Measurements from ENCODE around the gene CCNI.

CCNI gene

GRCh38 chr4:77015390-77015789 lies 60.4 kb downstream of the CCNI start:
- Histone ChIP-seq H3K36me3 (ENCODE audit: control insufficient read depth in 1 of 2, insufficient read depth in 2 of 2, low read length in 2 of 2) (peaks cover 26 to 30% of the 10 kb centered on the region in 2 donors), H3K9me3 (ENCODE audit: control insufficient read depth in 1 of 2, low read length in 2 of 2) (no peaks in the 10 kb centered on the region), H3K27ac (ENCODE audit: low read length) (no peak overlapping the region), H3K4me1 (ENCODE audit: control insufficient read depth in 1 of 2, insufficient read depth in 2 of 2, low read length in 2 of 2) (no peaks in the 10 kb centered on the region), H3K4me3 (ENCODE audit: low read depth in 1 of 2, low read length in 2 of 2) (no peak overlapping the region), H3K27me3 (ENCODE audit: low read depth, low read length) (no peaks in the 10 kb centered on the region)

GRCh38 chr4:77014256-77014655 lies 61.5 kb downstream of the CCNI start:
- peaks cover 16 to 25% of the 10 kb centered on the region in 2 donors for H3K36me3 ChIP-seq (ENCODE audit: control insufficient read depth in 1 of 2, insufficient read depth in 2 of 2, low read length in 2 of 2)
- no peaks in the 10 kb centered on the region for H3K4me1 ChIP-seq (ENCODE audit: control insufficient read depth in 1 of 2, insufficient read depth in 2 of 2, low read length in 2 of 2)
- H3K4me3 ChIP-seq (ENCODE audit: low read depth in 1 of 2, low read length in 2 of 2) = no peak overlapping the region
- H3K9me3 ChIP-seq (ENCODE audit: control insufficient read depth in 1 of 2, low read length in 2 of 2) = no peaks in the 10 kb centered on the region
- H3K27ac ChIP-seq (ENCODE audit: low read length) = no peak overlapping the region
- H3K27me3 ChIP-seq (ENCODE audit: low read depth, low read length) = no peaks in the 10 kb centered on the region

GRCh38 chr4:77012726-77013125 lies 63.1 kb downstream of the CCNI start:
- H3K4me3 ChIP-seq (ENCODE audit: low read depth in 1 of 2, low read length in 2 of 2) = no peak overlapping the region
- H3K36me3 ChIP-seq (ENCODE audit: control insufficient read depth in 1 of 2, insufficient read depth in 2 of 2, low read length in 2 of 2) = peaks cover 11 to 21% of the 10 kb centered on the region in 2 donors
- no peaks in the 10 kb centered on the region for H3K9me3 ChIP-seq (ENCODE audit: control insufficient read depth in 1 of 2, low read length in 2 of 2)
- H3K27ac ChIP-seq (ENCODE audit: low read length) = peak overlapping the region; percentile 57
- peaks cover 0 to 2% of the 10 kb centered on the region in 2 donors for H3K4me1 ChIP-seq (ENCODE audit: control insufficient read depth in 1 of 2, insufficient read depth in 2 of 2, low read length in 2 of 2)
- H3K27me3 ChIP-seq (ENCODE audit: low read depth, low read length) = no peaks in the 10 kb centered on the region

- H3K4me3 ChIP-seq (ENCODE audit: low read depth in 1 of 2, low read length in 2 of 2) = no peak overlapping the region
- H3K27ac ChIP-seq (ENCODE audit: low read length) = no peak overlapping the region
- no peaks in the 10 kb centered on the region for H3K27me3 ChIP-seq (ENCODE audit: low read depth, low read length)
- H3K36me3 ChIP-seq (ENCODE audit: control insufficient read depth in 1 of 2, insufficient read depth in 2 of 2, low read length in 2 of 2) = peaks cover 11 to 17% of the 10 kb centered on the region in 2 donors
- H3K9me3 ChIP-seq (ENCODE audit: control insufficient read depth in 1 of 2, low read length in 2 of 2) = no peaks in the 10 kb centered on the region
- H3K4me1 ChIP-seq (ENCODE audit: control insufficient read depth in 1 of 2, insufficient read depth in 2 of 2, low read length in 2 of 2) = peaks cover 0 to 13% of the 10 kb centered on the region in 2 donors
Observed at GRCh38 chr4:77010841-77011354, 64.9 kb downstream of the CCNI start.

GRCh38 chr4:77009511-77010115 lies 66.2 kb downstream of the CCNI start:
- H3K27me3 ChIP-seq (ENCODE audit: low read depth, low read length) = no peaks in the 10 kb centered on the region

GRCh38 chr4:77007358-77008230 lies 68.2 kb downstream of the CCNI start:
- Histone ChIP-seq H3K4me3 (ENCODE audit: low read depth in 1 of 2, low read length in 2 of 2) (no peak overlapping the region), H3K36me3 (ENCODE audit: control insufficient read depth in 1 of 2, insufficient read depth in 2 of 2, low read length in 2 of 2) (peaks cover 0 to 4% of the 10 kb centered on the region in 2 donors), H3K9me3 (ENCODE audit: control insufficient read depth in 1 of 2, low read length in 2 of 2) (no peaks in the 10 kb centered on the region), H3K4me1 (ENCODE audit: control insufficient read depth in 1 of 2, insufficient read depth in 2 of 2, low read length in 2 of 2) (peaks cover 4 to 19% of the 10 kb centered on the region in 2 donors), H3K27me3 (ENCODE audit: low read depth, low read length) (no peaks in the 10 kb centered on the region), H3K27ac (ENCODE audit: low read length) (peak overlapping the region; percentile 43)

More at GRCh38 chr4:77009511-77010115, 66.2 kb downstream of the CCNI start:
- Histone ChIP-seq H3K4me3 (ENCODE audit: low read depth in 1 of 2, low read length in 2 of 2) (no peak overlapping the region), H3K36me3 (ENCODE audit: control insufficient read depth in 1 of 2, insufficient read depth in 2 of 2, low read length in 2 of 2) (peaks cover 0 to 4% of the 10 kb centered on the region in 2 donors), H3K4me1 (ENCODE audit: control insufficient read depth in 1 of 2, insufficient read depth in 2 of 2, low read length in 2 of 2) (peaks cover 0 to 13% of the 10 kb centered on the region in 2 donors), H3K9me3 (ENCODE audit: control insufficient read depth in 1 of 2, low read length in 2 of 2) (no peaks in the 10 kb centered on the region), H3K27ac (ENCODE audit: low read length) (no peak overlapping the region)

GRCh38 chr4:77006753-77007353 lies 68.9 kb downstream of the CCNI start:
- Histone ChIP-seq H3K4me1 (ENCODE audit: control insufficient read depth in 1 of 2, insufficient read depth in 2 of 2, low read length in 2 of 2) (peaks cover 8 to 22% of the 10 kb centered on the region in 2 donors), H3K27me3 (ENCODE audit: low read depth, low read length) (no peaks in the 10 kb centered on the region)

GRCh38 chr4:77003400-77003799 lies 72.4 kb downstream of the CCNI start:
- peaks cover 11 to 16% of the 10 kb centered on the region in 2 donors for H3K36me3 ChIP-seq (ENCODE audit: control insufficient read depth in 1 of 2, insufficient read depth in 2 of 2, low read length in 2 of 2)
- no peaks in the 10 kb centered on the region for H3K9me3 ChIP-seq (ENCODE audit: control insufficient read depth in 1 of 2, low read length in 2 of 2)
- H3K27ac ChIP-seq (ENCODE audit: low read length) = no peak overlapping the region
- peaks cover 10 to 22% of the 10 kb centered on the region in 2 donors for H3K4me1 ChIP-seq (ENCODE audit: control insufficient read depth in 1 of 2, insufficient read depth in 2 of 2, low read length in 2 of 2)
- H3K27me3 ChIP-seq (ENCODE audit: low read depth, low read length) = no peaks in the 10 kb centered on the region
- no peak overlapping the region for H3K4me3 ChIP-seq (ENCODE audit: low read depth in 1 of 2, low read length in 2 of 2)

More at GRCh38 chr4:77006753-77007353, 68.9 kb downstream of the CCNI start:
- Histone ChIP-seq H3K36me3 (ENCODE audit: control insufficient read depth in 1 of 2, insufficient read depth in 2 of 2, low read length in 2 of 2) (peaks cover 0 to 4% of the 10 kb centered on the region in 2 donors), H3K27ac (ENCODE audit: low read length) (peak overlapping the region; percentile 4), H3K9me3 (ENCODE audit: control insufficient read depth in 1 of 2, low read length in 2 of 2) (no peaks in the 10 kb centered on the region), H3K4me3 (ENCODE audit: low read depth in 1 of 2, low read length in 2 of 2) (no peak overlapping the region)

- Histone ChIP-seq H3K9me3 (ENCODE audit: control insufficient read depth in 1 of 2, low read length in 2 of 2) (no peaks in the 10 kb centered on the region), H3K27ac (ENCODE audit: low read length) (peak overlapping the region; percentile 75), H3K36me3 (ENCODE audit: control insufficient read depth in 1 of 2, insufficient read depth in 2 of 2, low read length in 2 of 2) (peaks cover 16 to 21% of the 10 kb centered on the region in 2 donors), H3K4me1 (ENCODE audit: control insufficient read depth in 1 of 2, insufficient read depth in 2 of 2, low read length in 2 of 2) (peaks cover 10 to 17% of the 10 kb centered on the region in 2 donors), H3K4me3 (ENCODE audit: low read depth in 1 of 2, low read length in 2 of 2) (no peak overlapping the region), H3K27me3 (ENCODE audit: low read depth, low read length) (no peaks in the 10 kb centered on the region)
Observed at GRCh38 chr4:77002321-77003107, 73.3 kb downstream of the CCNI start.

GRCh38 chr4:77001907-77002306 lies 73.9 kb downstream of the CCNI start:
- peak overlapping the region; percentile 75 for H3K27ac ChIP-seq (ENCODE audit: low read length)
- peaks cover 21 to 26% of the 10 kb centered on the region in 2 donors for H3K36me3 ChIP-seq (ENCODE audit: control insufficient read depth in 1 of 2, insufficient read depth in 2 of 2, low read length in 2 of 2)
- H3K4me1 ChIP-seq (ENCODE audit: control insufficient read depth in 1 of 2, insufficient read depth in 2 of 2, low read length in 2 of 2) = peaks cover 10 to 11% of the 10 kb centered on the region in 2 donors
- H3K27me3 ChIP-seq (ENCODE audit: low read depth, low read length) = no peaks in the 10 kb centered on the region
- no peak overlapping the region for H3K4me3 ChIP-seq (ENCODE audit: low read depth in 1 of 2, low read length in 2 of 2)
- no peaks in the 10 kb centered on the region for H3K9me3 ChIP-seq (ENCODE audit: control insufficient read depth in 1 of 2, low read length in 2 of 2)
